ENCODE measurements around the gene INPP5A. TPM values are rescaled to one million over a fixed set of nuclear protein-coding genes. Genes with fewer than 3 reads are reported as not detected.

The INPP5A gene
- total and polyA plus RNA-seq, 2 of the 13 experiments (the other 11 are each of a cell fraction or from before 2014, with no cell fraction given), result 17.5 to 37.9 TPM

DNA sequence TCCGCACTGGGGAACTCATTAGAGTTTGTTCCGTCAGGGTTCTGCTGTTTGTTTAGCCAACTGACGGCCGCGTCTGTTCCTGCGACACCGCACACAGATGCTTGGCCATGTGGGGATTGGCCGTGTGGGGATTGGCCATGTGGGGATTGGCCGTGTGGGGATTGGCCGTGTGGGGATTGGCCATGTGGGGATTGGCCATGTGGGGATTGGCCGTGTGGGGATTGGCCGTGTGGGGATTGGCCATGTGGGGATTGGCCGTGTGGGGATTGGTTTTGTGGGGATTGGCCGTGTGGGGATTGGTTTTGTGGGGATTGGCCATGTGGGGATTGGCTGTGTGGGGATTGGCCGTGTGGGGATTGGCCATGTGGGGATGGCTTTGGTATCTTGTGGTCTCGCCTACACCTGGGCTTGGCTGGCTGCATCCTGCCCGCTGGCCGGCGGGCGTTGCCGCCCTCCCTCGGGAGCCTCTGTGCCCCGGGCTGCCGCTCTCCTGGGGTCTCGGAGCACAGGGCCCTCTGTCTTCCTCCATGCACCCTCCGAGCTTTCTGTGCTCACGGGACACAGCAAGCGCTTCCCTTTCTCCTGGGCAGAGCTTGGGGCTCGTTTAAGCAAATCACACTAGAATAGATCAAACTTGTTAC is 185.9 kb downstream of the INPP5A start:
- Histone ChIP-seq H3K36me3 (replicated peaks in 1 of 2; ENCODE audit: control insufficient read depth in 1 of 2, insufficient read depth in 2 of 2, low read length in 2 of 2) (peaks cover 0 to 8% of the 10 kb centered on the region in 2 experiments; a peak in 1 of 5 replicates), H3K27me3 (ENCODE audit: control insufficient read depth in 1 of 2, insufficient read depth in 2 of 2, low read length in 2 of 2) (no peaks in the 10 kb centered on the region), H2AFZ (ENCODE audit: low read length) (no peak overlapping the region), H3K79me2 (ENCODE audit: insufficient read depth, low read length) (no peaks in the 10 kb centered on the region), H3K4me3 (replicated peaks in 1 of 3; ENCODE audit: insufficient read depth in 1 of 3, low read depth in 2 of 3, low read length in 3 of 3) (no peak overlapping the region), H3K4me1 (ENCODE audit: insufficient read depth, low read length) (no peaks in the 10 kb centered on the region), H3K27ac (ENCODE audit: extremely low read length, insufficient read depth, low read length) (no peak overlapping the region), H3K4me2 (ENCODE audit: low read depth, low read length) (no peak overlapping the region), H3K9me3 (ENCODE audit: low read length) (no peaks in the 10 kb centered on the region), H3K9ac (ENCODE audit: insufficient read depth, low read depth, low read length) (no peak overlapping the region), H4K20me1 (ENCODE audit: insufficient read depth, low read length) (no peaks in the 10 kb centered on the region)
- CTCF ChIA-PET (ENCODE audit: low intra/inter-chr PET ratio, low total read pairs), result no interaction called here
- intact Hi-C loops (cut with micrococcal nuclease; ENCODE audit: unreplicated experiment) (no loop called here), in situ Hi-C loops (cut with HindIII; ENCODE audit: extremely low pct_ligation_motif_present, low pct_unique_long_range_greater_than_20kb) (no loop called here)
- BruUV-seq (replicated peaks), result no TSS peak
- FAIRE-seq, result no peak
- POLR2A ChIA-PET, result no interaction called here
- WGBS (ENCODE audit: low lambda C conversion rate), result 94% methylated on average over 21 of the region's 29 CpGs
- ATAC-seq, result no peak
- TF ChIP-seq ZNF556 (CRISPR knock-in tag; IDR thresholded peaks at IDR 0.05; ENCODE audit: borderline replicate concordance), result no peak
- no peak for TF ChIP-seq ZNF576 (CRISPR knock-in tag; IDR thresholded peaks at IDR 0.05)
- no peak for TF ChIP-seq TBX2 (CRISPR knock-in tag; IDR thresholded peaks at IDR 0.05; ENCODE audit: borderline replicate concordance)
- TF ChIP-seq PCBP2 (optimal IDR thresholded peaks at IDR 0.05; ENCODE audit: low read depth, low read length, poor library complexity, severe bottlenecking), result no peak
- no peak for TF ChIP-seq RARA (CRISPR knock-in tag; IDR thresholded peaks at IDR 0.05)
- no peak for TF ChIP-seq TGIF2 (CRISPR knock-in tag; IDR thresholded peaks at IDR 0.05)
- no peak for TF ChIP-seq FIP1L1 (IDR thresholded peaks at IDR 0.05; ENCODE audit: borderline replicate concordance, insufficient read depth, low read depth, low read length)
- TF ChIP-seq XRCC5 (optimal IDR thresholded peaks at IDR 0.05; ENCODE audit: low read length), result no peak
- no peak for TF ChIP-seq ZZZ3 (CRISPR knock-in tag; IDR thresholded peaks at IDR 0.05; ENCODE audit: borderline replicate concordance)
- TF ChIP-seq JUND (CRISPR knock-in tag; IDR thresholded peaks at IDR 0.05), result no peak
- no peak for DNase-seq (ENCODE audit: low spot score)

Measured in HepG2 (cell line).